Liver (tissue), 3 donors: ENCODE measurements around the gene ARHGEF28.

ENCODE experiments used
- CTCF ChIP-seq: fragments of 150-350 bp; IDR thresholded peaks from 2 replicates; pipeline ENCODE4 v1.5.1; 2017; ENCODE audit warnings: improper control_type of control experiment, low read depth, low read length; ENCODE audit not compliant: missing input control
- EGR1 ChIP-seq, 2 donors: IDR thresholded peaks; 2 replicates each; pipeline ENCODE4 v1.6.1; 2016 to 2018; ENCODE audit warnings: antibody characterized with exemption in 2 of 2, low read depth in 2 of 2
- FOXA1 ChIP-seq: IDR thresholded peaks from 2 replicates; pipeline ENCODE4 v1.6.1; 2016; ENCODE audit warnings: antibody characterized with exemption
- GABPA ChIP-seq, 2 donors: IDR thresholded peaks in 1 of 2; conservative IDR thresholded peaks in 1 of 2; 2 replicates each; pipeline ENCODE4 v1.6.1; 2016; ENCODE audit warnings: antibody characterized with exemption in 2 of 2, mild to moderate bottlenecking in 1 of 2, moderate library complexity in 1 of 2
- JUND ChIP-seq, 2 donors: IDR thresholded peaks; 2 replicates each; pipeline ENCODE4 v1.6.1; 2016; ENCODE audit warnings: antibody characterized with exemption in 2 of 2
- NR2F2 ChIP-seq: IDR thresholded peaks from 2 replicates; pipeline ENCODE4 v1.6.1; 2016; ENCODE audit warnings: antibody characterized with exemption
- RAD21 ChIP-seq, 2 donors: IDR thresholded peaks; 2 replicates each; pipeline ENCODE4 v1.6.1; 2016; ENCODE audit warnings: antibody characterized with exemption in 2 of 2, mild to moderate bottlenecking in 2 of 2
- RXRA ChIP-seq, 2 donors: IDR thresholded peaks; 2 replicates each; pipeline ENCODE4 v1.6.1; 2017 to 2018; ENCODE audit warnings: antibody characterized with exemption in 2 of 2, mild to moderate bottlenecking in 1 of 2
- SP1 ChIP-seq: IDR thresholded peaks from 2 replicates; pipeline ENCODE4 v1.6.1; 2018; ENCODE audit warnings: antibody characterized with exemption, mild to moderate bottlenecking
- TAF1 ChIP-seq: conservative IDR thresholded peaks from 2 replicates; pipeline ENCODE4 v1.6.1; 2016; ENCODE audit warnings: antibody characterized with exemption, mild to moderate bottlenecking
- YY1 ChIP-seq: IDR thresholded peaks from 2 replicates; pipeline ENCODE4 v1.6.1; 2016; ENCODE audit warnings: antibody characterized with exemption, mild to moderate bottlenecking
- ZBTB33 ChIP-seq: IDR thresholded peaks from 2 replicates; pipeline ENCODE4 v1.6.1; 2016; ENCODE audit warnings: antibody characterized with exemption
- TF ChIP-seq, protein P1 (sequence below): IDR thresholded peaks from 2 replicates; pipeline ENCODE4 v1.6.1; 2016; ENCODE audit warnings: antibody characterized with exemption
- donor health status: healthy.
- donor health status: healthy.

- TF ChIP-seq EGR1 (IDR thresholded peaks at IDR 0.05; ENCODE audit: low read depth in 2 of 2) (no peak), SP1 (peak; percentile 31), CTCF (no peak), TAF1 (no peak), NR2F2 (no peak), JUND (IDR thresholded peaks at IDR 0.05) (no peak), YY1 (no peak), RXRA (IDR thresholded peaks at IDR 0.05) (peak; percentile 11 to 46), RAD21 (IDR thresholded peaks at IDR 0.05) (peak in 1 of 2 donors; percentile 22), GABPA (IDR thresholded peaks at IDR 0.05 in 1 of 2, conservative IDR thresholded peaks at IDR 0.05 in 1 of 2) (no peak), ZBTB33 (no peak), FOXA1 (no peak)
- TF ChIP-seq, protein P1, sequence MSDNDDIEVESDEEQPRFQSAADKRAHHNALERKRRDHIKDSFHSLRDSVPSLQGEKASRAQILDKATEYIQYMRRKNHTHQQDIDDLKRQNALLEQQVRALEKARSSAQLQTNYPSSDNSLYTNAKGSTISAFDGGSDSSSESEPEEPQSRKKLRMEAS, result no peak
Observed at GRCh38 chr5:73605223-73606087, 20.5 kb upstream of the ARHGEF28 start.
